Measurements from ENCODE around the gene FUBP1. TPM values are rescaled to one million over a fixed set of nuclear protein-coding genes. Genes with fewer than 3 reads are reported as not detected.

The FUBP1 gene
- total and polyA plus RNA-seq, 10 donors, result 52.5 to 196 (median 157) TPM

DNA sequence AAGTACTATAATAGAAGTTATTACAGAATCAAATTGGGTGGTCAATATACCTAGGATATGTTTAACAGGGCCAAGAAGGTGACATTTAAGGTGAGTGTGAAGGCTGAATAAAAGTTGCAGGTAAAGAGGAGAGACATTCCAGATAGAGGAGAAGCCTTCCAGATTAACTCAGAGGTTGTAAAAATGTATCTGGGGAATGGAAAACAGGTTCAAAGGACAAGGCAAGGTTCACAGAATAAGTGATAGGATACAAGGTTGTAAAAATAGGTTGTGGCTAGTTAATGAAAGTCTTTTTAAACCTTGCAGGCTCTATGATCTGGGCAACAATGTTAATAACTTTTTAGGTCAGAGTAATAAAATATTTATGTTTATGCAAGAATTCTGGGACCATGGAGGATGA is 40.2 kb downstream of the FUBP1 start:
- TF ChIP-seq, protein P1, sequence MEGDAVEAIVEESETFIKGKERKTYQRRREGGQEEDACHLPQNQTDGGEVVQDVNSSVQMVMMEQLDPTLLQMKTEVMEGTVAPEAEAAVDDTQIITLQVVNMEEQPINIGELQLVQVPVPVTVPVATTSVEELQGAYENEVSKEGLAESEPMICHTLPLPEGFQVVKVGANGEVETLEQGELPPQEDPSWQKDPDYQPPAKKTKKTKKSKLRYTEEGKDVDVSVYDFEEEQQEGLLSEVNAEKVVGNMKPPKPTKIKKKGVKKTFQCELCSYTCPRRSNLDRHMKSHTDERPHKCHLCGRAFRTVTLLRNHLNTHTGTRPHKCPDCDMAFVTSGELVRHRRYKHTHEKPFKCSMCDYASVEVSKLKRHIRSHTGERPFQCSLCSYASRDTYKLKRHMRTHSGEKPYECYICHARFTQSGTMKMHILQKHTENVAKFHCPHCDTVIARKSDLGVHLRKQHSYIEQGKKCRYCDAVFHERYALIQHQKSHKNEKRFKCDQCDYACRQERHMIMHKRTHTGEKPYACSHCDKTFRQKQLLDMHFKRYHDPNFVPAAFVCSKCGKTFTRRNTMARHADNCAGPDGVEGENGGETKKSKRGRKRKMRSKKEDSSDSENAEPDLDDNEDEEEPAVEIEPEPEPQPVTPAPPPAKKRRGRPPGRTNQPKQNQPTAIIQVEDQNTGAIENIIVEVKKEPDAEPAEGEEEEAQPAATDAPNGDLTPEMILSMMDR (IDR thresholded peaks at IDR 0.05 in 8 of 11, conservative IDR thresholded peaks at IDR 0.05 in 3 of 11), result no peak
- TF ChIP-seq POLR2A (IDR thresholded peaks at IDR 0.05) (no peak), POLR2AphosphoS5 (IDR thresholded peaks at IDR 0.05) (no peak)
- intact Hi-C loops (cut with DNase I; ENCODE audit: low total_unique reads), result no loop called here
- Histone ChIP-seq H3K27ac (no peak overlapping the region), H3K36me3 (peaks cover 0 to 30% (median 14%) of the 10 kb centered on the region in 6 donors), H3K9me3 (peaks cover 0 to 3% (median 0%) of the 10 kb centered on the region in 8 donors), H3K4me1 (no peaks in the 10 kb centered on the region), H3K27me3 (replicated peaks in 1 of 7) (no peaks in the 10 kb centered on the region), H3K4me3 (no peak overlapping the region)
- no peak for DNase-seq

DNA sequence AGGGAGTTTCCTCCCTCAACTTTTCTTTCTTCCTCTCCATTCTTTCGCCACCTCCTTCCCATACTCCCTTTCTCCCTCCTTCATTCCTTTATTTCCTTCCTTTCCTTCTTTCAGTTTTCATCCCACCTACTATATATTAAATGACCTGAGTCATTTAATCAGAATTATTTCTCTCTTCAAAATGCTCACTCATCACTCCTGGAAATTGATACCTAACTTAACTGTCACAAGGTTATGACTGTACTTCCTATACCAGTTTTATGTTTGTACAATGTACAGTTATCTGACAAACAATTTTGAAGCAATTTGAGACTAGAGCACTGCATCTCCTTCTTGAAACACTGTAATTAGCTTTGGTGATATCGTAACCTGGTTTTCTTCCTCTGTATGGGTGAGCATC is 49.1 kb downstream of the FUBP1 start:
- peaks cover 0 to 8% (median 0%) of the 10 kb centered on the region in 6 donors for H3K36me3 ChIP-seq
- H3K27me3 ChIP-seq (replicated peaks in 1 of 7), result no peaks in the 10 kb centered on the region
- WGBS, 5 donors, result 90 to 97% (median 94%) methylated on average over 2 of the region's 2 CpGs
- TF ChIP-seq POLR2AphosphoS5 (IDR thresholded peaks at IDR 0.05) (no peak), POLR2A (IDR thresholded peaks at IDR 0.05) (no peak)
- TF ChIP-seq, protein P1 (IDR thresholded peaks at IDR 0.05 in 8 of 11, conservative IDR thresholded peaks at IDR 0.05 in 3 of 11), result no peak
- H3K27ac ChIP-seq, result no peak overlapping the region
- H3K4me1 ChIP-seq, result peaks cover 0 to 21% (median 10%) of the 10 kb centered on the region in 6 donors
- intact Hi-C loops (cut with DNase I; ENCODE audit: low total_unique reads), result no loop called here
- H3K9me3 ChIP-seq, result no peaks in the 10 kb centered on the region
- DNase-seq, result no peak
- H3K4me3 ChIP-seq, result no peak overlapping the region

DNA sequence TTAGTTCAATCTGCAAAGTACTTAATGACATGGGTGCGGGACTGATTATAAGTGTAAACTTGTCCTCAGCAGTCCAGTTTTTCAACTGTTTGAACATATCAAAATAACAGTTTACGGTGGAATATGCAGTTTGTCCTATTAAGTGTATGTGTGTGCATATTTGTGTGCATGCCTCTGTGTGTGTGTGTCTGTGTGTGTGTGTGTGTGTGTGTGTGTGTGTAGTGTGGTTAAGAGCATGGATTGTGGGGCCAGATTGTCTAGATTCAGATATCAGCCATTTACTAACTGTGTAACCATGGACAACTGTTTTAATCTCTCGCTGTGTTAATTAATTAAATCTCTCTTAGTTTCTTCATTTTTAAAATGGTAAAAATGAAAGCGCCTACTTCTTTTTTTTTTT is 51.5 kb downstream of the FUBP1 start:
- DNase-seq, result no peak
- WGBS, 5 donors, result 74 to 86% (median 75%) methylated on average over 4 of the region's 4 CpGs
- Histone ChIP-seq H3K4me1 (peaks cover 0 to 21% (median 10%) of the 10 kb centered on the region in 6 donors), H3K27ac (peak overlapping the region in 3 of 8 donors; percentile 48 to 67 (median 59)), H3K9me3 (no peaks in the 10 kb centered on the region), H3K4me3 (peak overlapping the region in 4 of 8 donors; percentile 7 to 63 (median 26)), H3K36me3 (peaks cover 0 to 8% (median 0%) of the 10 kb centered on the region in 6 donors), H3K27me3 (replicated peaks in 1 of 7) (no peaks in the 10 kb centered on the region)
- intact Hi-C loops (cut with DNase I; ENCODE audit: low total_unique reads), result no loop called here
- no peak for TF ChIP-seq POLR2A (IDR thresholded peaks at IDR 0.05)
- TF ChIP-seq POLR2AphosphoS5 (IDR thresholded peaks at IDR 0.05), result no peak
- TF ChIP-seq, protein P1 (IDR thresholded peaks at IDR 0.05 in 8 of 11, conservative IDR thresholded peaks at IDR 0.05 in 3 of 11), result no peak

DNA sequence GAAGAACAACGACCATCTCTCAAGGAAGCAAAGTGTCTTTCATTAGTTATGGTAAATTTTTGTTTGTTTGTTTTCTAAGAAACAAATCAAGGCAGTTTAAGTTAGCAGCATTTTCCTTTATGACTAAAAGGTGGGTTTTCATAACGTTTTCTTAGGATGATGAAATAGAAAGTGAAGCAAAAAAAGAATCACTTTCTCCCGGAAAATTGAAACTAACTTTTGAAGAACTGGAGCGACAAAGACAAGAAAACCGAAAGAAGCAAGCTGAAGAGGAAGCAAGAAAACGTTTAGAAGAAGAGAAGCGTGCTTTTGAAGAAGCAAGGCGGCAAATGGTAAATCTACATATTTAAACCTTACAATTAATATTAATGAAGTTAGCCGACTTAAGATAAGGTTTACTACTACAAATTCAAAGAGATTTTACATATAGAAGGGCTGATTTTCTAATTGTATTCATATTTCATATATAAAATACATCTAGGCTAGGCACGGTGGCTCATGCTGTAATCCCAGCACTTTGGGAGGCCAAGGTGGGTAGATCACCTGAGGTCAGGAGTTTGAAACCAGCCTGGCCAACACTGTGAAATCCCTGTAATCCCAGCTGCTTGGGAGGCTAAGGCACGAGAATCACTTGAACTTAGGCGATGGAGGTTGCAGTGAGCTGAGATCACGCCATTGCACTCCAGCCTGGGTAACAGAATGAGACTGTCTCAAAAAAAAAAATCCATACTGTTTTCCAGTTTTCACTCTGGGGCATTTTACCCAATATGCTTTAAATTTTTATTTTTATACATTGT is 52.1 kb downstream of the FUBP1 start:
- 39 to 61% (median 45%) methylated on average over 13 of the region's 13 CpGs for WGBS, 5 donors
- H3K27me3 ChIP-seq (replicated peaks in 1 of 7), result no peaks in the 10 kb centered on the region
- H3K9me3 ChIP-seq, result no peaks in the 10 kb centered on the region
- DNase-seq, result no peak
- H3K4me1 ChIP-seq, result peaks cover 0 to 21% (median 10%) of the 10 kb centered on the region in 6 donors
- H3K27ac ChIP-seq, result peak overlapping the region in 7 of 8 donors; percentile 48 to 67 (median 57)
- H3K4me3 ChIP-seq, result peak overlapping the region in 7 of 8 donors; percentile 7 to 63 (median 17)
- intact Hi-C loops (cut with DNase I; ENCODE audit: low total_unique reads), result no loop called here
- H3K36me3 ChIP-seq, result peaks cover 0 to 8% (median 0%) of the 10 kb centered on the region in 6 donors
- TF ChIP-seq, protein P1 (IDR thresholded peaks at IDR 0.05 in 8 of 11, conservative IDR thresholded peaks at IDR 0.05 in 3 of 11), result no peak
- TF ChIP-seq POLR2A (IDR thresholded peaks at IDR 0.05) (no peak), POLR2AphosphoS5 (IDR thresholded peaks at IDR 0.05) (no peak)

Data from spleen (tissue), 11 donors.